Measurements from ENCODE around the gene PIK3CB.

PIK3CB gene

GRCh38 chr3:138781012-138781470 is 53.7 kb downstream of the PIK3CB start:
- peaks cover 4% of the 10 kb centered on the region; the same call in 1 of the 2 replicates for H3K36me3 ChIP-seq (ENCODE audit: insufficient read depth, low read length)
- H3K4me1 ChIP-seq (ENCODE audit: control insufficient read depth, insufficient read depth, low read length, unreplicated experiment) = peaks cover 5% of the 10 kb centered on the region
- no peak overlapping the region for H3K27ac ChIP-seq (ENCODE audit: low read depth, low read length)
- H3K79me2 ChIP-seq (ENCODE audit: control insufficient read depth, insufficient read depth, low read length, unreplicated experiment) = peaks cover 22% of the 10 kb centered on the region
- H2AFZ ChIP-seq (ENCODE audit: low read length, unreplicated experiment) = no peak overlapping the region
- H3K27me3 ChIP-seq (ENCODE audit: insufficient read depth, low read length) = no peaks in the 10 kb centered on the region
- no peak overlapping the region for H3K4me3 ChIP-seq (ENCODE audit: low read depth, low read length)

GRCh38 chr3:138778643-138779042 is 56.1 kb downstream of the PIK3CB start:
- H3K4me1 ChIP-seq (ENCODE audit: control insufficient read depth, insufficient read depth, low read length, unreplicated experiment) = peaks cover 26% of the 10 kb centered on the region
- H3K79me2 ChIP-seq (ENCODE audit: control insufficient read depth, insufficient read depth, low read length, unreplicated experiment) = peaks cover 22% of the 10 kb centered on the region

GRCh38 chr3:138776961-138777360 is 57.8 kb downstream of the PIK3CB start:
- Histone ChIP-seq H3K79me2 (ENCODE audit: control insufficient read depth, insufficient read depth, low read length, unreplicated experiment) (peaks cover 16% of the 10 kb centered on the region), H3K4me3 (ENCODE audit: low read depth, low read length) (no peak overlapping the region)

More at GRCh38 chr3:138778643-138779042, 56.1 kb downstream of the PIK3CB start:
- Histone ChIP-seq H3K36me3 (ENCODE audit: insufficient read depth, low read length) (peaks cover 4% of the 10 kb centered on the region; the same call in 1 of the 2 replicates), H3K27ac (ENCODE audit: low read depth, low read length) (no peak overlapping the region), H2AFZ (ENCODE audit: low read length, unreplicated experiment) (no peak overlapping the region), H3K27me3 (ENCODE audit: insufficient read depth, low read length) (no peaks in the 10 kb centered on the region), H3K4me3 (ENCODE audit: low read depth, low read length) (no peak overlapping the region)

GRCh38 chr3:138775254-138775595 is 59.5 kb downstream of the PIK3CB start:
- Histone ChIP-seq H3K4me1 (ENCODE audit: control insufficient read depth, insufficient read depth, low read length, unreplicated experiment) (peaks cover 26% of the 10 kb centered on the region), H3K36me3 (ENCODE audit: insufficient read depth, low read length) (no peaks in the 10 kb centered on the region), H3K27me3 (ENCODE audit: insufficient read depth, low read length) (no peaks in the 10 kb centered on the region), H2AFZ (ENCODE audit: low read length, unreplicated experiment) (no peak overlapping the region), H3K4me3 (ENCODE audit: low read depth, low read length) (peak overlapping the region; percentile 29; the same call in 1 of the 2 replicates), H3K27ac (ENCODE audit: low read depth, low read length) (peak overlapping the region; percentile 97), H3K79me2 (ENCODE audit: control insufficient read depth, insufficient read depth, low read length, unreplicated experiment) (peaks cover 16% of the 10 kb centered on the region)

More at GRCh38 chr3:138776961-138777360, 57.8 kb downstream of the PIK3CB start:
- no peak overlapping the region for H3K27ac ChIP-seq (ENCODE audit: low read depth, low read length)
- H2AFZ ChIP-seq (ENCODE audit: low read length, unreplicated experiment) = no peak overlapping the region
- no peaks in the 10 kb centered on the region for H3K27me3 ChIP-seq (ENCODE audit: insufficient read depth, low read length)
- H3K4me1 ChIP-seq (ENCODE audit: control insufficient read depth, insufficient read depth, low read length, unreplicated experiment) = peaks cover 26% of the 10 kb centered on the region
- no peaks in the 10 kb centered on the region for H3K36me3 ChIP-seq (ENCODE audit: insufficient read depth, low read length)

GRCh38 chr3:138774529-138775253 is 60.0 kb downstream of the PIK3CB start:
- peaks cover 16% of the 10 kb centered on the region for H3K79me2 ChIP-seq (ENCODE audit: control insufficient read depth, insufficient read depth, low read length, unreplicated experiment)
- no peaks in the 10 kb centered on the region for H3K36me3 ChIP-seq (ENCODE audit: insufficient read depth, low read length)
- no peaks in the 10 kb centered on the region for H3K27me3 ChIP-seq (ENCODE audit: insufficient read depth, low read length)
- H3K4me1 ChIP-seq (ENCODE audit: control insufficient read depth, insufficient read depth, low read length, unreplicated experiment) = peaks cover 26% of the 10 kb centered on the region
- peak overlapping the region; percentile 29; the same call in 1 of the 2 replicates for H3K4me3 ChIP-seq (ENCODE audit: low read depth, low read length)
- no peak overlapping the region for H2AFZ ChIP-seq (ENCODE audit: low read length, unreplicated experiment)
- peak overlapping the region; percentile 97 for H3K27ac ChIP-seq (ENCODE audit: low read depth, low read length)

GRCh38 chr3:138771585-138771984 is 63.1 kb downstream of the PIK3CB start:
- no peak overlapping the region for H3K27ac ChIP-seq (ENCODE audit: low read depth, low read length)
- H3K79me2 ChIP-seq (ENCODE audit: control insufficient read depth, insufficient read depth, low read length, unreplicated experiment) = peaks cover 5% of the 10 kb centered on the region
- no peaks in the 10 kb centered on the region for H3K27me3 ChIP-seq (ENCODE audit: insufficient read depth, low read length)
- H3K4me3 ChIP-seq (ENCODE audit: low read depth, low read length) = no peak overlapping the region
- H3K4me1 ChIP-seq (ENCODE audit: control insufficient read depth, insufficient read depth, low read length, unreplicated experiment) = peaks cover 26% of the 10 kb centered on the region
- H3K36me3 ChIP-seq (ENCODE audit: insufficient read depth, low read length) = peaks cover 22% of the 10 kb centered on the region
- no peak overlapping the region for H2AFZ ChIP-seq (ENCODE audit: low read length, unreplicated experiment)

GRCh38 chr3:138769616-138770015 is 65.1 kb downstream of the PIK3CB start:
- Histone ChIP-seq H3K79me2 (ENCODE audit: control insufficient read depth, insufficient read depth, low read length, unreplicated experiment) (no peaks in the 10 kb centered on the region), H3K27ac (ENCODE audit: low read depth, low read length) (no peak overlapping the region), H3K36me3 (ENCODE audit: insufficient read depth, low read length) (peaks cover 22% of the 10 kb centered on the region)

GRCh38 chr3:138768946-138769345 is 65.8 kb downstream of the PIK3CB start:
- no peak overlapping the region for H3K4me3 ChIP-seq (ENCODE audit: low read depth, low read length)
- no peak overlapping the region for H2AFZ ChIP-seq (ENCODE audit: low read length, unreplicated experiment)
- no peak overlapping the region for H3K27ac ChIP-seq (ENCODE audit: low read depth, low read length)
- H3K79me2 ChIP-seq (ENCODE audit: control insufficient read depth, insufficient read depth, low read length, unreplicated experiment) = no peaks in the 10 kb centered on the region
- no peaks in the 10 kb centered on the region for H3K27me3 ChIP-seq (ENCODE audit: insufficient read depth, low read length)
- H3K36me3 ChIP-seq (ENCODE audit: insufficient read depth, low read length) = peaks cover 22% of the 10 kb centered on the region
- H3K4me1 ChIP-seq (ENCODE audit: control insufficient read depth, insufficient read depth, low read length, unreplicated experiment) = peaks cover 14% of the 10 kb centered on the region

More at GRCh38 chr3:138769616-138770015, 65.1 kb downstream of the PIK3CB start:
- Histone ChIP-seq H3K4me3 (ENCODE audit: low read depth, low read length) (no peak overlapping the region), H3K27me3 (ENCODE audit: insufficient read depth, low read length) (no peaks in the 10 kb centered on the region), H3K4me1 (ENCODE audit: control insufficient read depth, insufficient read depth, low read length, unreplicated experiment) (peaks cover 18% of the 10 kb centered on the region), H2AFZ (ENCODE audit: low read length, unreplicated experiment) (no peak overlapping the region)

- no peaks in the 10 kb centered on the region for H3K79me2 ChIP-seq (ENCODE audit: control insufficient read depth, insufficient read depth, low read length, unreplicated experiment)
- no peak overlapping the region for H2AFZ ChIP-seq (ENCODE audit: low read length, unreplicated experiment)
Measured at GRCh38 chr3:138768125-138768524, 66.6 kb downstream of the PIK3CB start.

GRCh38 chr3:138767498-138768104 is 67.1 kb downstream of the PIK3CB start:
- H3K27me3 ChIP-seq (ENCODE audit: insufficient read depth, low read length) = no peaks in the 10 kb centered on the region
- peaks cover 13% of the 10 kb centered on the region for H3K4me1 ChIP-seq (ENCODE audit: control insufficient read depth, insufficient read depth, low read length, unreplicated experiment)

More at GRCh38 chr3:138768125-138768524, 66.6 kb downstream of the PIK3CB start:
- Histone ChIP-seq H3K27ac (ENCODE audit: low read depth, low read length) (no peak overlapping the region), H3K4me1 (ENCODE audit: control insufficient read depth, insufficient read depth, low read length, unreplicated experiment) (peaks cover 13% of the 10 kb centered on the region), H3K27me3 (ENCODE audit: insufficient read depth, low read length) (no peaks in the 10 kb centered on the region), H3K4me3 (ENCODE audit: low read depth, low read length) (no peak overlapping the region), H3K36me3 (ENCODE audit: insufficient read depth, low read length) (peaks cover 22% of the 10 kb centered on the region)

More at GRCh38 chr3:138767498-138768104, 67.1 kb downstream of the PIK3CB start:
- Histone ChIP-seq H2AFZ (ENCODE audit: low read length, unreplicated experiment) (no peak overlapping the region), H3K79me2 (ENCODE audit: control insufficient read depth, insufficient read depth, low read length, unreplicated experiment) (no peaks in the 10 kb centered on the region), H3K4me3 (ENCODE audit: low read depth, low read length) (no peak overlapping the region), H3K27ac (ENCODE audit: low read depth, low read length) (no peak overlapping the region), H3K36me3 (ENCODE audit: insufficient read depth, low read length) (peaks cover 22% of the 10 kb centered on the region)
